SK-N-SH (cell line): ENCODE results near the gene CRTAP. TPM values are rescaled to one million over a fixed set of nuclear protein-coding genes. Genes with fewer than 3 reads are reported as not detected.

Experiments
- CTCF ChIA-PET: fragments of 300-600, 350-600 bp; formaldehyde crosslinking; extraction: SDS; loops from one replicate; lab custom pipeline; 2021; lab: Yijun Ruan, JAX
- POLR2A ChIA-PET: fragments of 350-600 bp; sonication (Branson Sonifier 250); formaldehyde crosslinking; extraction: SDS; loops from one replicate; lab custom pipeline; 2020; ENCODE audit warnings: antibody characterized with exemption, inconsistent platforms; lab: Yijun Ruan, JAX
- DNase-seq: peaks from one replicate; pipeline ENCODE4 v3.0.0; 2012
- H2AFZ ChIP-seq: fragments of 200-600 bp; sonication (generic); 2 replicates; pipeline ENCODE4 v1.8.1; 2016; ENCODE audit warnings: antibody characterized with exemption, mild to moderate bottlenecking, low read depth
- H3F3A ChIP-seq: fragments of 200-600 bp; sonication (generic); replicated peaks from 2 replicates; pipeline ENCODE3; 2016; ENCODE audit warnings: antibody characterized with exemption, mild to moderate bottlenecking; ENCODE audit not compliant: insufficient read depth
- H3K27ac ChIP-seq, 2 experiments: fragments of 200-500 bp in 1 of 2; fragments of 200-600 bp in 1 of 2; sonication (Bioruptor generic) in 1 of 2; sonication (generic), shearing (Covaris generic) in 1 of 2; 2 replicates each; pipeline versions ENCODE4 v1.5.1 to v1.6.1; 2014 to 2016; ENCODE audit warnings: low read depth in 2 of 2, inconsistent platforms in 1 of 2, low read length in 1 of 2, mild to moderate bottlenecking in 1 of 2, mixed read lengths in 1 of 2
- H3K27me3 ChIP-seq: fragments of 200-600 bp; sonication (generic), shearing (Covaris generic); 2 replicates; pipeline ENCODE4 v1.6.1; 2016; ENCODE audit warnings: mixed run types; ENCODE audit not compliant: insufficient read depth
- H3K36me3 ChIP-seq, 2 experiments: fragments of 200-500 bp in 1 of 2; fragments of 200-600 bp in 1 of 2; sonication (Bioruptor generic) in 1 of 2; sonication (generic) in 1 of 2; replicated peaks in 1 of 2; 2 replicates each; pipeline versions ENCODE3 to v1.5.1; 2014 to 2016; ENCODE audit warnings: low read length in 1 of 2, mild to moderate bottlenecking in 1 of 2; ENCODE audit not compliant: insufficient read depth in 2 of 2, control insufficient read depth in 1 of 2
- H3K4me1 ChIP-seq, 2 experiments: fragments of 200-500 bp in 1 of 2; fragments of 200-600 bp in 1 of 2; sonication (Bioruptor generic) in 1 of 2; sonication (generic), shearing (Covaris generic) in 1 of 2; 2 replicates each; pipeline versions ENCODE4 v1.5.1 to v1.6.1; 2014 to 2016; ENCODE audit warnings: low read depth in 1 of 2, low read length in 1 of 2, mixed run types in 1 of 2; ENCODE audit not compliant: insufficient read depth in 2 of 2, control insufficient read depth in 1 of 2
- H3K4me2 ChIP-seq: fragments of 200-600 bp; sonication (generic), shearing (Covaris generic); 2 replicates; pipeline ENCODE4 v1.6.1; 2017; ENCODE audit warnings: mixed run types
- H3K4me3 ChIP-seq, 2 experiments: fragments of 200-500 bp in 1 of 2; fragments of 200-600 bp in 1 of 2; sonication (Bioruptor generic) in 1 of 2; sonication (generic), shearing (Covaris generic) in 1 of 2; 2 replicates each; pipeline versions ENCODE4 v1.5.1 to v1.8.1; 2014 to 2016; ENCODE audit warnings: low read depth in 2 of 2, inconsistent platforms in 1 of 2, low read length in 1 of 2, mild to moderate bottlenecking in 1 of 2, mixed read lengths in 1 of 2, moderate library complexity in 1 of 2
- H3K79me2 ChIP-seq: fragments of 200-600 bp; sonication (generic); 2 replicates; pipeline ENCODE4 v1.8.1; 2017; ENCODE audit warnings: mild to moderate bottlenecking; ENCODE audit not compliant: insufficient read depth
- H3K9ac ChIP-seq: fragments of 200-600 bp; sonication (generic); 2 replicates; pipeline ENCODE4 v1.6.1; 2017; ENCODE audit warnings: mixed run types
- H3K9me2 ChIP-seq: fragments of 200-600 bp; sonication (generic); 2 replicates; pipeline ENCODE4 v1.6.1; 2017; ENCODE audit warnings: mixed run types
- H3K9me3 ChIP-seq: fragments of 200-600 bp; sonication (generic); 2 replicates; pipeline ENCODE4 v1.6.1; 2017; ENCODE audit warnings: mixed run types, mild to moderate bottlenecking, moderate library complexity
- H4K20me1 ChIP-seq: fragments of 200-600 bp; sonication (generic); 2 replicates; pipeline ENCODE4 v1.6.1; 2017; ENCODE audit warnings: mild to moderate bottlenecking, mixed run types; ENCODE audit not compliant: insufficient read depth
- CHD2 ChIP-seq: fragments of 150-350 bp; IDR thresholded peaks from 2 replicates; pipeline ENCODE4 v1.6.1; 2018; ENCODE audit warnings: low read length; ENCODE audit not compliant: partially characterized antibody
- ELF1 ChIP-seq: IDR thresholded peaks from 2 replicates; pipeline ENCODE4 v1.4.0; 2012
- EP300 ChIP-seq, 2 experiments: IDR thresholded peaks; 2 replicates each; pipeline versions ENCODE4 v1.4.0 to v1.6.1; 2012; ENCODE audit warnings: borderline replicate concordance in 1 of 2, low read depth in 1 of 2, low read length in 1 of 2
- EZH2phosphoT487 ChIP-seq: fragments of 200-600 bp; sonication (generic); IDR thresholded peaks from 2 replicates; pipeline ENCODE4 v1.6.1; 2017; ENCODE audit warnings: low read depth, mixed run types, mild to moderate bottlenecking, antibody characterized with exemption, moderate library complexity, borderline replicate concordance
- GATA2 ChIP-seq: sonication (generic); formaldehyde crosslinking; IDR thresholded peaks from 2 replicates; pipeline ENCODE4 v1.5.0; 2020; ENCODE audit warnings: mild to moderate bottlenecking, missing genetic modification reagents
- JUND ChIP-seq: IDR thresholded peaks from 2 replicates; pipeline ENCODE4 v1.4.0; 2012
- MAX ChIP-seq: IDR thresholded peaks from 2 replicates; pipeline ENCODE4 v1.4.0; 2012; ENCODE audit warnings: low read depth
- MEF2A ChIP-seq: IDR thresholded peaks from 2 replicates; pipeline ENCODE4 v1.4.0; 2012; ENCODE audit warnings: low read depth, borderline replicate concordance
- MXI1 ChIP-seq: IDR thresholded peaks from 2 replicates; pipeline ENCODE4 v1.6.1; 2012; ENCODE audit warnings: mild to moderate bottlenecking, low read depth, low read length, improper control_type of control experiment
- NFIC ChIP-seq: IDR thresholded peaks from 2 replicates; pipeline ENCODE4 v1.4.0; 2012; ENCODE audit warnings: borderline replicate concordance
- RAD21 ChIP-seq: IDR thresholded peaks from 2 replicates; pipeline ENCODE4 v1.6.1; 2012; ENCODE audit warnings: mild to moderate bottlenecking, low read length
- REST ChIP-seq: IDR thresholded peaks from 2 replicates; pipeline ENCODE4 v1.6.1; 2012; ENCODE audit warnings: mild to moderate bottlenecking, low read depth, low read length, moderate library complexity
- RFX5 ChIP-seq: IDR thresholded peaks from 2 replicates; pipeline ENCODE4 v1.6.1; 2012; ENCODE audit warnings: mild to moderate bottlenecking, improper control_type of control experiment, low read length
- RXRA ChIP-seq: IDR thresholded peaks from 2 replicates; pipeline ENCODE4 v1.4.0; 2012; ENCODE audit warnings: low read depth, mild to moderate bottlenecking, borderline replicate concordance
- SIN3A ChIP-seq: IDR thresholded peaks from 2 replicates; pipeline ENCODE4 v1.6.1; 2012; ENCODE audit warnings: low read depth, mild to moderate bottlenecking, low read length, moderate library complexity, borderline replicate concordance
- SMC3 ChIP-seq: IDR thresholded peaks from 2 replicates; pipeline ENCODE4 v1.6.1; 2012; ENCODE audit warnings: low read depth, low read length, improper control_type of control experiment
- TAF1 ChIP-seq: IDR thresholded peaks from 2 replicates; pipeline ENCODE4 v1.6.1; 2012; ENCODE audit warnings: low read depth, mild to moderate bottlenecking, low read length, moderate library complexity, borderline replicate concordance
- TCF12 ChIP-seq: IDR thresholded peaks from 2 replicates; pipeline ENCODE4 v1.4.0; 2012
- TEAD4 ChIP-seq: IDR thresholded peaks from 2 replicates; pipeline ENCODE4 v1.4.0; 2012; ENCODE audit warnings: mild to moderate bottlenecking, borderline replicate concordance; ENCODE audit not compliant: insufficient read depth
- USF1 ChIP-seq: IDR thresholded peaks from 2 replicates; pipeline ENCODE4 v1.4.0; 2012; ENCODE audit warnings: low read depth, borderline replicate concordance
- WGBS: methylation state at CpG from one replicate; pipeline ENCODE4 v1.1.6; 2017; ENCODE audit warnings: low lambda C conversion rate; 5-methylcytosine and 5-hydroxymethylcytosine counted together
- polyA plus RNA-seq, 3 experiments: library from polyadenylated mRNA; depleted of rRNA; stranded (reverse); fragments of >200 nt; gene quantifications; 2 replicates each; pipeline ENCODE4 v1.2.3, GENCODE V29; 2012

Gene CRTAP
- polyA plus RNA-seq, 1 of the 3 experiments (the other 2 are of a cell fraction): 198 TPM

- Histone ChIP-seq H3K9me3 (no peaks in the 10 kb centered on the region), H3K4me3 (no peak overlapping the region), H3K27ac (no peak overlapping the region)
- CTCF ChIA-PET: interaction anchor here (1.1 to 5.3 kb wide), 3 partner anchors 19 to 279 kb away, joined by 3 to 32 read pairs (median 10); no protein-coding TSS in a partner anchor
- TF ChIP-seq GATA2 (CRISPR knock-in tag): no peak
- no peak for TF ChIP-seq ELF1
- no peak for TF ChIP-seq SMC3
- no peak for TF ChIP-seq EP300 (IDR thresholded peaks at IDR 0.05; ENCODE audit: borderline replicate concordance in 1 of 2, low read depth in 1 of 2, low read length in 1 of 2)
- no peak for TF ChIP-seq MEF2A
- no peak for TF ChIP-seq USF1
- TF ChIP-seq RXRA: no peak
- no peak for TF ChIP-seq SIN3A
- no peak for TF ChIP-seq TCF12
- no peak for TF ChIP-seq RFX5
- no peak for TF ChIP-seq RAD21
- TF ChIP-seq REST: no peak
- TF ChIP-seq JUND: no peak
- TF ChIP-seq TAF1: no peak
- TF ChIP-seq MAX: no peak
- TF ChIP-seq CHD2: no peak
- TF ChIP-seq EZH2phosphoT487: no peak
- TF ChIP-seq NFIC: no peak
- TF ChIP-seq MXI1: no peak
- TF ChIP-seq TEAD4: no peak
- TF ChIP-seq, all 33 proteins: peak for 0
- no peak for DNase-seq
- peaks cover 26 to 28% of the 10 kb centered on the region in 2 experiments for H3K36me3 ChIP-seq
- no peak overlapping the region for H2AFZ ChIP-seq
- H3F3A ChIP-seq: peaks cover 13% of the 10 kb centered on the region
- no peak overlapping the region for H3K4me2 ChIP-seq
- H3K4me1 ChIP-seq: peaks cover 0 to 8% of the 10 kb centered on the region in 2 experiments; a peak in 1 of 4 replicates
- POLR2A ChIA-PET: no interaction called here
- no peaks in the 10 kb centered on the region for H3K27me3 ChIP-seq
- H4K20me1 ChIP-seq: peaks cover 20% of the 10 kb centered on the region; the same call in 1 of the 2 replicates
- H3K79me2 ChIP-seq: peaks cover 67% of the 10 kb centered on the region
- H3K9ac ChIP-seq: no peak overlapping the region
- no peaks in the 10 kb centered on the region for H3K9me2 ChIP-seq
- WGBS: 98% methylated on average over 11 of the region's 11 CpGs
These were observed 20.0 kb upstream of the CRTAP start for GRCh38 chr3:33093847-33094246.
